Adrenal gland (tissue), 5 donors: ENCODE data around the gene SH2D1A.

Experiments
- CTCF ChIP-seq, 6 experiments: fragments of 450-650 bp in 4 of 6; fragments of 200-600 bp in 2 of 6; sonication (generic) in 1 of 6; IDR thresholded peaks; 1 replicate in 5 of 6; 2 replicates in 1 of 6; pipeline versions ENCODE4 v1.5.1 to v1.8.0; 2016 to 2021; ENCODE audit warnings: antibody characterized with exemption in 6 of 6, mild to moderate bottlenecking in 2 of 6, moderate library complexity in 1 of 6
- POLR2A ChIP-seq, 2 donors: fragments of 450-650 bp; IDR thresholded peaks; one replicate each; pipeline ENCODE4 v1.6.1; 2017; ENCODE audit warnings: antibody characterized with exemption in 2 of 2, mild to moderate bottlenecking in 2 of 2, moderate library complexity in 1 of 2
- donor health status: DM: no; HTN: no; CAD: no.

DNA sequence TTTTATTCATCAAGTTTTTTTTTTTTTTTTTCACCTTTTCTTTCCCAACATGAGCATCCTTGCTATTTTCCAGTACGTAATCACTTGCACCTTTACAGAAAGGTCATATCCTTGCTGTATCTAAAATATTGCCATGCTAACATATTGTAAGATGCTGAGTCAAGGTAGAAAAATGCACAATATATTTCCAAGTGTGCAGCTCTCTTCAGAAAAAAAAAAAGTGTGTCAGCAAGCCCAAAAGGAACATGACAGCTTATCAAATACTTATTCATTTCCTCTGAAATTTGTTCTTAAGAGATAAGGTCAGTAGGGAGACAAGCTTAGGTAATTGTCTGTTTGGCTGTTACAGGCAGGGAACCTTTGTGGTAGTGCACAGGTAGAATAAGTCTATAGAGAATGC, 27.0 kb downstream of the SH2D1A start:
- TF ChIP-seq POLR2A (IDR thresholded peaks at IDR 0.05) (no peak), CTCF (IDR thresholded peaks at IDR 0.05) (no peak)
